ENCODE data around the gene RETREG2.

The RETREG2 gene

GRCh38 chr2:219172231-219173154, 5.6 kb upstream of the RETREG2 start:
- no peak for TF ChIP-seq JUND (IDR thresholded peaks at IDR 0.05; ENCODE audit: low read depth)
- no peak for DNase-seq (ENCODE audit: low read depth in 1 of 2, low spot score in 1 of 2)
- in situ Hi-C loops (cut with HindIII; ENCODE audit: low pct_unique_long_range_greater_than_20kb, low sequenced_read_pairs), result no loop called here

DNA sequence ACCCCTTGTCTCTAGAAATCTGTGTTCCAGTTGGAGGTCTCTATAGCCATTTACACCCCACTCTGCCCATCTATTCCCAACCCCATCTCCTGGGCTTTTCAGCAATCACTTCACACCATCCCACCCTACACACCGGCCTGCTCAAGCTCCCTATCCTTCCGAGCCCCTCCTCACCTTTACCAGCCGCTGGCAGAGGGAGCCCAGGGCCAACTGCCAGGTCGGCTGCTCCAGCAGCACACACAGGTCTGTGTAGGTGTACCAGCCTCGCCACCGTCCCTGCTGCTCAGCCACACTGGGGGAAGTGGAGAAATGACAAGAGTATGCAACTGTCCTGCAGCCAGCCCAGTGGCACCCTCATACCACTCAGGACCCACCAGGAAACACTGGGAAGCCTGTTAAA, 4.9 kb upstream of the RETREG2 start:
- in situ Hi-C loops (cut with HindIII; ENCODE audit: low pct_unique_long_range_greater_than_20kb, low sequenced_read_pairs), result no loop called here
- no peak for TF ChIP-seq JUND (IDR thresholded peaks at IDR 0.05; ENCODE audit: low read depth)
- no peak for DNase-seq (ENCODE audit: low read depth in 1 of 2, low spot score in 1 of 2)

DNA sequence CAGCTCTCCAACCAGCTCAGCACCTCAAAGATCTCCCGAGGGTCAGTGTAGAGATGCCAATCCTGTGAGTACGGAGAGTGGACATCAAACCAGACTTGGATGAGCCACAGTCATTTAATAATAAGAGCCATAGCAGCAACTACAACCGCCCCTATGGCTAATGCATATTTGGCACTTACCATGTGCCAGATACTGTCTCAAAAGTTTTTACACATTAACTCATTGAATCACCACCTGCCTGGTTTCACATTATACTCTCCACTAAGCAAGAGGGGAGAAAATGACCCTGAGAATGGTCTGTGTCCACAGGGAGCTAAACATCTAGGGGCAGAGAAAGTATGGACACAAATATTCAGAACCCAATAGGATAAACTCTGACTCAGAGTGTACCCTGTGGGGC, 3.9 kb upstream of the RETREG2 start:
- no peak for TF ChIP-seq JUND (IDR thresholded peaks at IDR 0.05; ENCODE audit: low read depth)
- in situ Hi-C loops (cut with HindIII; ENCODE audit: low pct_unique_long_range_greater_than_20kb, low sequenced_read_pairs), result no loop called here
- DNase-seq (ENCODE audit: low read depth in 1 of 2, low spot score in 1 of 2), result no peak

DNA sequence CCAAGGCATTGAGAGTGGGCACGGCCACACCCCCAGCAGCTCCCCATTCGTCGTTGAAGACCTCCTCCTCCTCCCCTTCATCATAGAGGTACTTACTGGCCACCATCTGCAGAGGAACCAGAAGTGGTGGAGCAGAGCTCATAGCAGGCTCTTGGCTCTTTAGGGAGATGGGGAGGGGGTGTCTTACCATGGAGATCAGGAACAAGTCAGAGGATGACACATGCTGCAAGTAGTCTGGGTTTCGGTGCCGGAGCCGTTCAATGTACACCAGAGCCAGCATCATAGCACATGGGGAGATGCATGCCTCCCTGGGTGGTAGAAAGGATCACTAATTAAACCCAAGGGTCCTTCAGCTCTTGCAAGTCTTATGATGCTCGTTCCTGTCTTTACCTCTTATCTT, 3.3 kb upstream of the RETREG2 start:
- no peak for TF ChIP-seq JUND (IDR thresholded peaks at IDR 0.05; ENCODE audit: low read depth)
- in situ Hi-C loops (cut with HindIII; ENCODE audit: low pct_unique_long_range_greater_than_20kb, low sequenced_read_pairs), result no loop called here
- DNase-seq (ENCODE audit: low read depth in 1 of 2, low spot score in 1 of 2), result no peak

- no peak for DNase-seq (ENCODE audit: low read depth in 1 of 2, low spot score in 1 of 2)
- no peak for TF ChIP-seq JUND (IDR thresholded peaks at IDR 0.05; ENCODE audit: low read depth)
- in situ Hi-C loops (cut with HindIII; ENCODE audit: low pct_unique_long_range_greater_than_20kb, low sequenced_read_pairs), result no loop called here
Observed at GRCh38 chr2:219175486-219175885, 2.6 kb upstream of the RETREG2 start.

DNA sequence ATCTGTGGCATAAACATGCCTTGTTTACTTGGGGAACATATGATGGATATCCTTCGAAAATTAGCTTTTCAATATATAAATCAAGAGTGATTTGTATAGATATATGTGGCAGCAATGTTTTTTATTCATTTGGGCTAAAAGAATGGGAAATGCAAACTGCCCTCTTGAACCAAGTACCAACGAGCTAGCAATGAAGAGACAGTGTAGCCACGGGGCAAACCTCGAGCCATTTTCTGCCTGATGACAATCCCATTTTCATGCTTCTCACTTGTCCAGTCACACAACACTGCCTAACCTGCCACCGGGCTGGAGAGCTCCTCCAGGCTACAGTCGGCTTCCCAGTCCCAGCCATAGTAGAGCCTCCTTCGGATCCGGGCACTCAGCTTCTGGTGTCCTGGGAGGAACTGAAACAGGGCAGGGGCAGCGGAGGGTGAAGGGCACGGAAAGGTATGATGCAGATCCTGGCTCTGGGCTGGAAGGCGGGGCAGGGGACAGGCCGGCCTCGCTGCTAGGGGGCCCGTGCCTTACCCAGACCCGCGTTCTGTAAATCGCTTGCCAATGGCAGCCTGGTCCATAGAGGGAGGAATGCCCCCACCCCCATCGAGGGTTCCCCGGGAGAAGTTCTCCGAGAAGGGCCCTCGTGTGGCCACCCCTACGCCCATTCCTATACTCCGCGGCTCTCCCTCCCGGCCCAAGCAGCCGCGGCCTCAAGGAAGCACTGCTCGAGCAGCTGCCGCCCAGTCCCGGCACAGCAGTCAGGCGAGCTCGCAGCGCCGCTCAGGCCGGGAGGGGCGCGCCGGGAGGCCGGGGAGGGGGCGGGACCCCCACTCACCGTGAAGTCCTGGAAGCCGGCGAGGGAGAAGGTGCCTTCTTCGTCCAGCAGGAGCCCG, 1.9 kb upstream of the RETREG2 start:
- TF ChIP-seq JUND (IDR thresholded peaks at IDR 0.05; ENCODE audit: low read depth), result no peak
- DNase-seq (ENCODE audit: low read depth in 1 of 2, low spot score in 1 of 2), result peak; percentile 16 to 44
- in situ Hi-C loops (cut with HindIII; ENCODE audit: low pct_unique_long_range_greater_than_20kb, low sequenced_read_pairs), result no loop called here

- peak; percentile 57 to 89 for DNase-seq (ENCODE audit: low read depth in 1 of 2, low spot score in 1 of 2)
- no peak for TF ChIP-seq JUND (IDR thresholded peaks at IDR 0.05; ENCODE audit: low read depth)
- in situ Hi-C loops (cut with HindIII; ENCODE audit: low pct_unique_long_range_greater_than_20kb, low sequenced_read_pairs), result no loop called here
Observed at GRCh38 chr2:219176818-219177551, 1.1 kb upstream of the RETREG2 start, which contains the start of gene CNPPD1. Gene CNPPD1, minus strand, starts transcription at chr2:219176925. Its CDS starts 97 bp downstream, at chr2:219176828.

DNA sequence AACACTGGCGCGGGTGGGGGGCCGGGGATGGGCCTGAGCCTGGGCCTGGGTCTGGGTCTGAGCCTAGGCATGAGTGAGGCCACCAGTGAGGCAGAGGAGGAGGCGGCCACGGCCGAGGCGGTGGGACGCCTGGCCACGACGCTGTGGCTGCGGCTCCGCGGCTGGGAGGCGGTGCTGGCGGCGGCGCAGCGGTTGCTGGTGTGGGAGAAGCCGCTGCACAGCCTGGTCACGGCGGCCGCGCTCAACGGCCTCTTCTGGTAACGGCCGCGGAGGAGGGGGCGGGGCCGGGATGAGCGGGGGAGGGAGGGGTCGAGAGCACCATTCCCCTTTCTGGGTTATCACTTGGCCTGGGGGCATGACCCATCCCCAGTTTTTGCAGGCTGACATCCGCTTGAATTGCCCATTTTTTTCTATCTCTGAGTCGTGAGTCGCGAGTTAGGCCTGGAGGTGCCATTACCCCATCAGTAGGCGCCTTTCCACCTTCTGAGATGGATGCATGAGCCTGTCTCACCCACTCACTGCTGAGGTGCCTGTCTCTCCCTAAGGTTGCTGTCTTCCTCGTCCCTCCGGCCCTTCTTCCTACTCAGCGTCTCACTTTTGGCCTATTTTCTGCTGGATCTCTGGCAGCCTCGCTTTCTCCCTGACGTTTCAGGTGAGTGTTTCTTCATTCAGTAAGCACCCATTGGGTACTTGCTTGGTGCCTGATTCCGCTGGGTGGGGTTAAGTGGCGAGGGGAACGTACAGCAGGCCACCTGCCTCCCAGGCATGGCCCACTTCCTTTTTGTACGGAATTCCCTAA, 501 bp downstream of the RETREG2 start:
- in situ Hi-C loops (cut with HindIII; ENCODE audit: low pct_unique_long_range_greater_than_20kb, low sequenced_read_pairs), result no loop called here
- TF ChIP-seq JUND (IDR thresholded peaks at IDR 0.05; ENCODE audit: low read depth), result no peak

DNA sequence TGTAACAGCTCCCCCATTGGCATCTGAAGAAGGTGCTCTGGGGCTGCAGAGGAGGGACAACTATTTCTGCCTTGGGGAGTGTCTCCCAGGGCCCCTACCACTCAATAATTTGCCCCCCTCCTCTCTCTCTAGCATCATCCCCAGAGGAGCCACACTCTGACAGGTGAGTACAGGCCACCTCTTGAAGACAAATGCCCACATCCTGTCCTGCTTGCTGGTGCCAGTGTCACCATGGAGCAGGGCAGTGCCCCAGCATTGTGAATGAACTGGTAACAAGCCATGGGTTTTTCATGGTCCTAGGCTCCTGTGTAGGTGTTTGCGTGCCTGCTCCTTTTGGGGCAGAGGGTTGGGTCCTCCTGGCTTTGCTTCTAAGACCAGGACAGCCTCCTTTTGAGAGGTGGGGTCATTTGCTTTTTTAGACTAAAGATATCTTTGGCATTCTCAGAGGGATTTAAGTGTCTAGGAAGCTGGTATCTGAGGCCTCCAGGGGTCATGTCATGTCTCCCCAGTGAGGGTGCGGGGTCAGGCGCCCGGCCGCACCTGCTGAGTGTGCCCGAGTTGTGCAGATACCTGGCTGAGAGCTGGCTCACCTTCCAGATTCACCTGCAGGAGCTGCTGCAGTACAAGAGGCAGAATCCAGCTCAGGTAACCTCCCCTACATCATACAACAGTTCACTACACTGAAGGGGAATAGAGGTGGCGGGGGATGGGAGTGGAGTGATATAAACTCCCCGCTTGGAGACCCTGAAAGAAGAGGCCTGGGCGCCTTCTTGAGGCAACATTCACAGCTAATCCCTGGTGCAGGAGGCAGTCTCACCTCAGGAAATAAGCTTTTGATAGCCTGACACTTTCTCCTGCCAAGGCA, 1.8 kb downstream of the RETREG2 start:
- in situ Hi-C loops (cut with HindIII; ENCODE audit: low pct_unique_long_range_greater_than_20kb, low sequenced_read_pairs), result no loop called here
- TF ChIP-seq JUND (IDR thresholded peaks at IDR 0.05; ENCODE audit: low read depth), result no peak

More for the DNA sequence above, 501 bp downstream of the RETREG2 start:
- peak in 1 of 2 experiments; percentile 27 for DNase-seq (ENCODE audit: low read depth in 1 of 2, low spot score in 1 of 2)

GRCh38 chr2:219180961-219181360, 2.9 kb downstream of the RETREG2 start:
- in situ Hi-C loops (cut with HindIII; ENCODE audit: low pct_unique_long_range_greater_than_20kb, low sequenced_read_pairs), result no loop called here
- TF ChIP-seq JUND (IDR thresholded peaks at IDR 0.05; ENCODE audit: low read depth), result no peak
- no peak for DNase-seq (ENCODE audit: low read depth in 1 of 2, low spot score in 1 of 2)

More for the DNA sequence above, 1.8 kb downstream of the RETREG2 start:
- no peak for DNase-seq (ENCODE audit: low read depth in 1 of 2, low spot score in 1 of 2)

GRCh38 chr2:219181531-219181930, 3.5 kb downstream of the RETREG2 start:
- in situ Hi-C loops (cut with HindIII; ENCODE audit: low pct_unique_long_range_greater_than_20kb, low sequenced_read_pairs), result no loop called here
- DNase-seq (ENCODE audit: low read depth in 1 of 2, low spot score in 1 of 2), result no peak
- no peak for TF ChIP-seq JUND (IDR thresholded peaks at IDR 0.05; ENCODE audit: low read depth)

All from T47D (cell line).